ENCODE results near the gene ARHGAP22.

Gene ARHGAP22

DNA sequence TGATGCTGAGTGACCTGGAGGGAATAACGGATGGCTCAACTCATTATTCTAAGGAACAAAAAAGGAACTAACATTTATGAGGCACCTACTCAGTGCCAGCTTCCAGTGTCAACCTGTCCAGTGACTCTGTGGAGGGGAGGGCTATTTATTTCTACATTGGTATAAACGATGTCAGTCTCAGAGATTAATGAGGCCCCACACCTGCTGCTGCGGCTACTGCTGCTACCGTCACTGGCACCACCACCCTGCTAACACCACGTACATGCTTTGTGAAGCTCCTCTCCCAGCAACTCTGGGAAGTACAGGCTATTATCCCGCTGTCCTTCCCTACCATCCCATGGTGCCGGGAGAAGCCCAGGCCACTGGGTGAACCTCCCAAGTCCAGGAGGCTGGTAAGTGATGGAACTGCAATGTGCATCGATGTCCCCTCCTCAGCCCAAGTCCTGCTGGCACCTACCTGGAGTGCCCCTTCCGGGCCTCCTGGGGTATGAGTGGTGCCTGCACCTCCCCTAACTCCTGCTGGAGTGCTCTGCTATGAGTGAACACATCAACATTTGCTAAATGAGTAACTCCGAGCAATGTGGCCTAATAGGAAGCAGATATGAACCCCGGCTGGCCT, 101.5 kb downstream of the ARHGAP22 start:
- Histone ChIP-seq H3K27me3 (ENCODE audit: insufficient read depth, poor library complexity, severe bottlenecking) (no peaks in the 10 kb centered on the region), H3K27ac (replicated peaks) (no peak overlapping the region), H3K4me3 (replicated peaks; ENCODE audit: insufficient read depth, low read length) (no peak overlapping the region)
- no peak for DNase-seq (ENCODE audit: low read depth in 1 of 2, low spot score in 1 of 2)
- TF ChIP-seq, protein P1, sequence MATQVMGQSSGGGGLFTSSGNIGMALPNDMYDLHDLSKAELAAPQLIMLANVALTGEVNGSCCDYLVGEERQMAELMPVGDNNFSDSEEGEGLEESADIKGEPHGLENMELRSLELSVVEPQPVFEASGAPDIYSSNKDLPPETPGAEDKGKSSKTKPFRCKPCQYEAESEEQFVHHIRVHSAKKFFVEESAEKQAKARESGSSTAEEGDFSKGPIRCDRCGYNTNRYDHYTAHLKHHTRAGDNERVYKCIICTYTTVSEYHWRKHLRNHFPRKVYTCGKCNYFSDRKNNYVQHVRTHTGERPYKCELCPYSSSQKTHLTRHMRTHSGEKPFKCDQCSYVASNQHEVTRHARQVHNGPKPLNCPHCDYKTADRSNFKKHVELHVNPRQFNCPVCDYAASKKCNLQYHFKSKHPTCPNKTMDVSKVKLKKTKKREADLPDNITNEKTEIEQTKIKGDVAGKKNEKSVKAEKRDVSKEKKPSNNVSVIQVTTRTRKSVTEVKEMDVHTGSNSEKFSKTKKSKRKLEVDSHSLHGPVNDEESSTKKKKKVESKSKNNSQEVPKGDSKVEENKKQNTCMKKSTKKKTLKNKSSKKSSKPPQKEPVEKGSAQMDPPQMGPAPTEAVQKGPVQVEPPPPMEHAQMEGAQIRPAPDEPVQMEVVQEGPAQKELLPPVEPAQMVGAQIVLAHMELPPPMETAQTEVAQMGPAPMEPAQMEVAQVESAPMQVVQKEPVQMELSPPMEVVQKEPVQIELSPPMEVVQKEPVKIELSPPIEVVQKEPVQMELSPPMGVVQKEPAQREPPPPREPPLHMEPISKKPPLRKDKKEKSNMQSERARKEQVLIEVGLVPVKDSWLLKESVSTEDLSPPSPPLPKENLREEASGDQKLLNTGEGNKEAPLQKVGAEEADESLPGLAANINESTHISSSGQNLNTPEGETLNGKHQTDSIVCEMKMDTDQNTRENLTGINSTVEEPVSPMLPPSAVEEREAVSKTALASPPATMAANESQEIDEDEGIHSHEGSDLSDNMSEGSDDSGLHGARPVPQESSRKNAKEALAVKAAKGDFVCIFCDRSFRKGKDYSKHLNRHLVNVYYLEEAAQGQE (IDR thresholded peaks at IDR 0.05; ENCODE audit: insufficient replicate concordance, low read depth), result no peak
- TF ChIP-seq SPI1 (IDR thresholded peaks at IDR 0.05; ENCODE audit: borderline replicate concordance, low read depth) (no peak), GABPA (IDR thresholded peaks at IDR 0.05; ENCODE audit: low read depth) (no peak), POLR2AphosphoS5 (IDR thresholded peaks at IDR 0.05; ENCODE audit: low read depth) (no peak)
- TF ChIP-seq, protein P2, sequence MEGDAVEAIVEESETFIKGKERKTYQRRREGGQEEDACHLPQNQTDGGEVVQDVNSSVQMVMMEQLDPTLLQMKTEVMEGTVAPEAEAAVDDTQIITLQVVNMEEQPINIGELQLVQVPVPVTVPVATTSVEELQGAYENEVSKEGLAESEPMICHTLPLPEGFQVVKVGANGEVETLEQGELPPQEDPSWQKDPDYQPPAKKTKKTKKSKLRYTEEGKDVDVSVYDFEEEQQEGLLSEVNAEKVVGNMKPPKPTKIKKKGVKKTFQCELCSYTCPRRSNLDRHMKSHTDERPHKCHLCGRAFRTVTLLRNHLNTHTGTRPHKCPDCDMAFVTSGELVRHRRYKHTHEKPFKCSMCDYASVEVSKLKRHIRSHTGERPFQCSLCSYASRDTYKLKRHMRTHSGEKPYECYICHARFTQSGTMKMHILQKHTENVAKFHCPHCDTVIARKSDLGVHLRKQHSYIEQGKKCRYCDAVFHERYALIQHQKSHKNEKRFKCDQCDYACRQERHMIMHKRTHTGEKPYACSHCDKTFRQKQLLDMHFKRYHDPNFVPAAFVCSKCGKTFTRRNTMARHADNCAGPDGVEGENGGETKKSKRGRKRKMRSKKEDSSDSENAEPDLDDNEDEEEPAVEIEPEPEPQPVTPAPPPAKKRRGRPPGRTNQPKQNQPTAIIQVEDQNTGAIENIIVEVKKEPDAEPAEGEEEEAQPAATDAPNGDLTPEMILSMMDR (IDR thresholded peaks at IDR 0.05; ENCODE audit: insufficient read depth, low read length), result no peak

DNA sequence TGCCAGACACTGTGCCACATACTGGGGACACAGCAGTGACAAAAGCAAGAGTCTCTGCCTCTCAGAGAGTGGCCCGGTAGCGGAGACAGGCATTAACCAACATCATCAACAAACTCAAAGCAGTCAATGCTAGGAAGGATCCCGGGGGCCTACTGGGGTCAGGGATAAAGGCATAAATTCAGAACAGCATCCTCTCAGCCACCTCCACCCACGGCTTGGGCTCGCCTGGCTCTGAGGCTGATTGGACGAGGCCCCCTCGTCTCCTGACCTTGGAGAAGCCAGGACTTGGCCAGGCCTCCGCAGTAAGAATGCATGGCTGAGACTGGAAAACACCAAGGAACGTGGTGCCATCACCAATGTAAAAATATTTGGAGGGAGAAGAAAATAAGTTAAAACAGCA, 102.1 kb downstream of the ARHGAP22 start:
- H3K27ac ChIP-seq (replicated peaks), result no peak overlapping the region
- TF ChIP-seq, protein P2 (IDR thresholded peaks at IDR 0.05; ENCODE audit: insufficient read depth, low read length), result no peak
- no peak for TF ChIP-seq POLR2AphosphoS5 (IDR thresholded peaks at IDR 0.05; ENCODE audit: low read depth)
- no peak for TF ChIP-seq SPI1 (IDR thresholded peaks at IDR 0.05; ENCODE audit: borderline replicate concordance, low read depth)
- TF ChIP-seq, protein P1 (IDR thresholded peaks at IDR 0.05; ENCODE audit: insufficient replicate concordance, low read depth), result no peak
- no peak for TF ChIP-seq GABPA (IDR thresholded peaks at IDR 0.05; ENCODE audit: low read depth)
- no peak for DNase-seq (ENCODE audit: low read depth in 1 of 2, low spot score in 1 of 2)
- H3K4me3 ChIP-seq (replicated peaks; ENCODE audit: insufficient read depth, low read length), result no peak overlapping the region
- no peaks in the 10 kb centered on the region for H3K27me3 ChIP-seq (ENCODE audit: insufficient read depth, poor library complexity, severe bottlenecking)

DNA sequence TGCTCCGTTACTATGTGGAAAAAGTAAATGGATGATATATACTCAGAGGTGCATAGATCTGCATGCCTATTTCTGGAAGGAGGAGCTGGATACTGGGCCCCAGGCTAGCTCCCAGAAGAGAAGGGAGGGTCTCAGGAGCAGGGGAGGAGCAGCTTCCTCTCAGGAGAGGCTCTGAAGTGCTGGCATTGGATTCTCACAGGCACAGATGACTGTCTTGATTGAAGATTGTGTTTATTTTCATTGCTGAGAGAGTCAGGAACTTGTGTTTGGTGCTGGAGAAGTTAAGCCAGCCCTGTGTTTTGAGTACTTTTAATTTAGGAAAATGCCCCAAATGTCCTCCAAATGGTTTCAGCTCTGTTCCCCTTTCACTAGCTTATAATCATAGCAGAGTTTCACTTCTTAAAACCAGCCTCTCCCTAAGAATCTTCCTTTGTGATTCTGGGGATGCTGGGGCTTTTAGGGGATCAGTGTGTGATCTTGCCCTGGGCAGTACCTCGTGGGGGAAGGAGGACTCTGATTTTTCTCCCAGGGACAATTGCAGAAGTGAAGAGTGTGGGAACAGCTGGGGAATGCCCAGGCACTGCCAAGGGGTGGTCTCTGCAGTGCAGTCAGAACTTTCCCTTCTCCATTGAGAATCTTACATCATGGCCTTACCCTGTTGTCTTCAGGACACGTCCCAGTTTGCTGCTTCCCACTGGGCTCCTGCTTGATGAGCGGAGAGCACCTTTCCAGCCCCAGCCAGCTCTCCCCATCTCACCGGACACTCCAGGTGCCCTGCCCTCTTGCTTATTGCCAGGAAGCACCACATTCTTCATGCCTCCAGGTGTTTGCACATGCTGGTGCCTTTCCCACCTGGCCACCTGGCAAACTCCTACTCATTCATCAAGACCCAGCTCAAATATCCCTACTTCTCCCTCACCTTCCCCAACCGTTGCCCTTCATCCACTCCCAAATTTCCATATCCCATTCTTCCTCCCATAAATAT, 102.8 kb downstream of the ARHGAP22 start:
- TF ChIP-seq, protein P2 (IDR thresholded peaks at IDR 0.05; ENCODE audit: insufficient read depth, low read length), result no peak
- no peak for TF ChIP-seq POLR2AphosphoS5 (IDR thresholded peaks at IDR 0.05; ENCODE audit: low read depth)
- TF ChIP-seq, protein P1 (IDR thresholded peaks at IDR 0.05; ENCODE audit: insufficient replicate concordance, low read depth), result no peak
- Histone ChIP-seq H3K27ac (replicated peaks) (no peak overlapping the region), H3K27me3 (ENCODE audit: insufficient read depth, poor library complexity, severe bottlenecking) (no peaks in the 10 kb centered on the region), H3K4me3 (replicated peaks; ENCODE audit: insufficient read depth, low read length) (no peak overlapping the region)
- DNase-seq (ENCODE audit: low read depth in 1 of 2, low spot score in 1 of 2), result no peak
